Hematopoietic multipotent progenitor cell treated with erythropoietin and hydrocortisone succinate and interleukin-3 and kit ligand, for 17 days (in vitro differentiated cells): Measurements from ENCODE around the gene ST6GALNAC1.
A peak's percentile ranks its signal among the peaks of the same experiment; 100 is the strongest.
"Not testable (repeated sequence)": the region's sequence is repeated elsewhere in the genome, so short reads cannot be mapped to it uniquely, and the experiment has no call there.

Experiments used
- DNase-seq: peaks from one replicate; pipeline ENCODE4 v3.0.0-alpha.2; 2015; ENCODE audit warnings: low spot score

ST6GALNAC1 gene

DNA sequence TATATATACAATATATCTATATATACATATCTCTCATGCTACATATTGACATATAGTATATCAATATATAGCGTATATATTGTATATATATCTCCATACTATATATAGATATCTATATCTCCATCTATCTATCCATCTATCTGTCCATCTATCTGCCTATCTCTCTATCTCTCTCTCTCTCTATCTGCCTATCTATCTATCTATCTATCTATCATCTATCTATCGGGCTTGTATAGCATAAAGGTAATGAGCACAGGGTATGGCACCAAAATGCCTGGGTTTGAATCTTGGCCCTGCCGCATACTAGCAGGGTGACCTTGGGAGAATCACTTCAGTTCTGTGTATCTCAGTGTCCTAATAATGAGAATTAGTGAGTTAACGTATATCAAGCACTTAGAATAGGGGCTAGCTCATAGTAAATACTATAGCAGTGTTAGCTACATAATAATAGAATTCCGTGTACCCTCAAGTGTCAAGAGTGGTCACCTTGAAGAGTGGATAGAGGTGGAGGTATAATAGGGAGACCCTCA is 1.5 kb downstream of the ST6GALNAC1 start:
- no peak for DNase-seq

DNA sequence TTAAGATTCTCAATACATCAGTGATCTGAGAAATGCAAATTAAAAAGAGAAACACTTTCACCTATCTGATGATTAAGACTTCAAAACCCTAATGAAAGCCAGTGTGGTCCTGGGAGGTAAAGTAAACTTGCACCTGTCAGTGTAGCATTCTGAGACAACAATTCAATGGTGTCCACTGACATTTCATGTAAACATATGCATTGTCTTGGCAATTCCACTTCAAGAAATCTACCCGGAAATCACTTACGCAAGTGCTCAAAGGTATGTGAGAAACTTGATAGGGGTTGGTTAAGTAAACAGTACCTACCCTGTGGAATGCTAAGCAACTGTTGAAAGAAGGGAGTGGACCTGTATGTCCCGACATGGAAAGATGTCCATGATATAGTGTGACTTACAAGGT is 2.1 kb downstream of the ST6GALNAC1 start:
- peak; percentile 22 for DNase-seq

DNA sequence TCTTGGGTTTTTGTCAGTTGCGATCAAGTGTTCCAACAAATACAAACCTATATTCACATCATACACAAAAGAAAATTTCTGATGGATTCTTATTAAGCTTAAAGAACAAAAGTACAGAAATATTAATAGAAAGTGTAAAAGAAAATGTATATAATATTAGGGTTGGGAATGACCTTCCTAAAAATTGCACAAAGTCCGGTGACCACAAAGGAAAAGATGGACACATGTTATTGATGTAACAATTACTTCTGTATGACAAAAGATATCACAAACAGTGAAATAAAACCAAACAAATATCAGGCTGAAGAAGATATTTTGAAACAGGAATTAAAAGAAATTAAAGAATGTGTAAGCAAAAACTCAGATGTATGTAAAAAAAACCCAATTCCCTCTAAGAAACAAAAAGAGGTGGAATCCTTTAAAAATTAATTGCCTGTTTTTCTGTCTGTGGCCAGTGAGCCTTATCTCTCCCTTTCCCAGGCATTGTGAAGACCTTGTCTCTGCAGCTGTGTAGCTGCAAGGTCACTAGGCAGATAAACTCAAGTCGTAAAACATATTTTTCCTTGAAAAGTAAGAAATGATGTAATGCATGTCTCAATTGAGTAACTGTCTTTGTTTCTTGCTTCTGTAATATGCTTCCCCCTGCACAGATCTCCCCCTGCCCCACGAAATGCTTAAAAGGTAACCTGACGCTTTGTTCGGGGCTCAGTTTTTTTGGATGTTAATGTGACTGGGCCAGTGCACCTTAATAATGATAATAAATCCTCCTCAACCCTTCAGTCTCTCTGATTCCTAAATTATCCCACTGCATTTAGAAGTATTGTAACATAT is 2.8 kb downstream of the ST6GALNAC1 start:
- no peak for DNase-seq

GRCh38 chr17:76638263-76638662 is 5.3 kb downstream of the ST6GALNAC1 start:
- no peak for DNase-seq

DNA sequence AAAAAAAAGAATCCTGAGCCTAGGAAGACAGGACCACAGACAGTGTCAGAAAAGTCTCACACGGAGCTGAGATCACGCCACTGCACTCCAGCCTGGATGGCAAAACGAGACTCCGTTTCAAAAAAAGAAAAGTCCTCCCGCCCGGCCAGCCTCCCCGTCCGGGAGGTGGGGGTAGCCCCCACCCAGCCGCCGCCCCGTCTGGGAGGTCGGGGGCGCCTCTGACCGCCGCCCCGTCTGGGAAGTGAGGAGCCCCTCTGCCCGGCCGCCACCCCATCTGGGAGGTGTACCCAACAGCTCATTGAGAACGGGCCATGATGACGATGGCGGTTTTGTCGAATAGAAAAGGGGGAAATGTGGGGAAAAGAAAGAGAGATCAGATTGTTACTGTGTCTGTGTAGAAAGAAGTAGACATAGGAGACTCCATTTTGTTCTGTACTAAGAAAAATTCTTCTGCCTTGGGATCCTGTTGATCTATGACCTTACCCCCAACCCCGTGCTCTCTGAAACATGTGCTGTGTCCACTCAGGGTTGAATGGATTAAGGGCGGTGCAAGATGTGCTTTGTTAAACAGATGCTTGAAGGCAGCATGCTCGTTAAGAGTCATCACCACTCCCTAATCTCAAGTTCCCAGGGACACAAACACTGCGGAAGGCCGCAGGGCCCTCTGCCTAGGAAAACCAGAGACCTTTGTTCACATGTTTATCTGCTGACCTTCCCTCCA is 6.9 kb downstream of the ST6GALNAC1 start:
- not testable (repeated sequence) for DNase-seq

GRCh38 chr17:76635659-76636360 is 7.7 kb downstream of the ST6GALNAC1 start:
- DNase-seq: no peak

GRCh38 chr17:76635039-76635438 is 8.5 kb downstream of the ST6GALNAC1 start:
- no peak for DNase-seq

DNA sequence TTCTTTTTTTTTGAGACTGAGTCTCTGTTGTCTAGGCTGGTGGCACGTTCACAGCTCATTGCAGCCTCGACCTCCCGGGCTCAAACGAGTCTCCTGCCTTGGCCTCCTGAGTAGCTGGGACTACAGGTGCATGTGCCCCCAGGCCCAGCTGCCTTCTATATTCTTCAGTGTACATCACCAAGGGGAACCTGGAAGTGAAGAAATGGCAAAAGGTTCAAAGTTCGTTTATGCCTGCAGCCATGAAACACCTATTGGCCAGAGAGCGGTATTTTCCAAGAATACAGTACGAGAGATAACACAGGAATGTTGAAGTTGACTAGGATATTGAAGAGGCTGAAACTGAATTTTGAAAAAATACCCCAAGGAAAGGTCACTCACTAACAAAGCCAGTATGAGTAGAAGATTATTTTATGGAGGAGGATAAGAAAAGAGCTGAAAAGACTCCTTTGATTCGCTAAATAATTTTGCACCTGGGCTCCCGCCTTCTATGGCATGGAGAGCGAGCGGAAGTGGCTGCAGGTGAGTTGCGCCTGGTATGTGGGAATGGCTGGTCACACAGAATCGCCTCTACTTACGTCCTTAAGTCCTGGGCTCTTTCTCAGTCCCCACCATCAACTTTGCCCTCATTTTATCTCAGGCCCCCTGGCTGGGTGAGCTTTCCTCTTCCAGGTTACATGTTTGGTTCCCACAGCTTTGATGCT is 9.8 kb downstream of the ST6GALNAC1 start:
- DNase-seq: no peak

GRCh38 chr17:76631821-76632565 is 11.6 kb downstream of the ST6GALNAC1 start:
- DNase-seq: no peak

DNA sequence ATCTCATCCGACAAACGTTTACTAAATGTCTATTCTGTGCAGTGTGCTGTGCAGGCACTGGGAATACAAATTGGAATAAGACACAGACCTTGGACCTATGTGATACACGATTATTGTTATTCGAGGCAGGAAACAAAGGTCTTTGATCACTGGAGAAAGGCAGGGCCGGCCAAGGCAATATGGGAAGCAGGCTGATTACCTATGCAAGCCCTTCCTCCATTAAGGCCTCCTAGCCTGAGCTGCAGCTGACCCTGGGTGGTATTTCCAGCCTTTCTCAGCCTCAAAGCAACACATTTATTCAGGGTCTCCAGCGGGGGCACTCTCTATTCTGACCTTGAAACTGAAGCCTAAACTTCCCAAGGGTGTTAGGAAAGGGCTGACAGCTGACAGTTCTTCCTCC is 13.4 kb downstream of the ST6GALNAC1 start:
- DNase-seq: no peak

GRCh38 chr17:76627510-76627909 is 16.0 kb downstream of the ST6GALNAC1 start:
- no peak for DNase-seq

DNA sequence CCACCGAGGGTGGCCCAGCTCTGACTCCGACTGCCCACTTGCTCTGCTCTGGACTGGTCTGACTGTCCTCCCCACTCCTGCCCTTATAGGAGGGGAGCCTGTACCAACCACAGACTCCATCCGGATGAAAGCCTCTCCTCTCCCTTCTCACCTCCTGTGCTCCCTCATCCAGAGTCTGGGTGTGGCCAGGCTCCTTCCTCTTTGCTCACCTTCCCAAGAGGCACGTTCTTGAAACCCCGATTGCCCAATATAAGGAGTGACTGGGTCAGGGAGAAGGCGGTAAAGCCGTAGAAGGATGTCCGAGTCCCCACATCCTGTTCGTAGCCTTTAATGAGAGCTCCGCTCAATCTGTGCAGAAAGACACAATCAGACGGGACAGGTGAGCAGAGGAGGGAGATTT is 17.1 kb downstream of the ST6GALNAC1 start:
- no peak for DNase-seq

GRCh38 chr17:76625496-76625895 is 18.1 kb downstream of the ST6GALNAC1 start:
- DNase-seq: no peak

GRCh38 chr17:76623271-76624146 is 20.0 kb downstream of the ST6GALNAC1 start:
- DNase-seq: peak; percentile 76

GRCh38 chr17:76617838-76618237 is 25.7 kb downstream of the ST6GALNAC1 start:
- no peak for DNase-seq

DNA sequence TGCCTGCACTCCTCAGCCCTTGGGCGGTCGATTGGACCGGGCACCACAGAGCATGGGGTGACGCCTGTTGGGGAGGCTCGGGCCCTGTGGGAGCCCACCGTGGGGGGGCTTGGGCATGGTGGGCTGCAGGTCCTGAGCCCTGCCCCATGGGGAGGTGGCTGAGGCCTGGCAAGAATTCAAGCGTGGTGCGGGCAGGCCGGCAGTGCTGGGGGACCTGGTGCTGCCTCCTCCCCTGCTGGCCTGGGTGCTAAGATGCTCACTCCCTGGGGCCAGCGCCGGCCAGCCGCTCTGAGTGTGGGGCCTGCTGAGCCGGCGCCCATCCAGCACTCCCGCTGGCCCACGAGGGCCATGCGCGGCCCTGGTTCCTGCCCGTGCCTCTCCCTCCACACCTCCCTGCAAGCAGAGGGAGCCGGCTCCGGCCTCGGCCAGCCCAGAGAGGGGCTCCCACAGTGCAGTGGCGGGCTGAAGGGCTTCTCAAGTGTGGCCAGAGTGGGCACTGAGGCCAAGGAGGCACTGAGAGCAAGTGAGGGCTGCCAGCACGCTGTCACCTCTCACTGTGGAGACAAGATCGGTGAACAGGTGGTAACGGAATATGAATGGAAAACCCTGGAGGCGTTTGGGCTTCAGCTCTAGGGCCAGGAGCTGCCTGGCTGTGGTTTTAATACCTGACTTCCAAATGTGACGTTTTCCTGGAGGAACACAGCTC is 28.5 kb downstream of the ST6GALNAC1 start:
- DNase-seq: no peak

GRCh38 chr17:76614064-76614759 is 29.3 kb downstream of the ST6GALNAC1 start:
- not testable (repeated sequence) for DNase-seq

DNA sequence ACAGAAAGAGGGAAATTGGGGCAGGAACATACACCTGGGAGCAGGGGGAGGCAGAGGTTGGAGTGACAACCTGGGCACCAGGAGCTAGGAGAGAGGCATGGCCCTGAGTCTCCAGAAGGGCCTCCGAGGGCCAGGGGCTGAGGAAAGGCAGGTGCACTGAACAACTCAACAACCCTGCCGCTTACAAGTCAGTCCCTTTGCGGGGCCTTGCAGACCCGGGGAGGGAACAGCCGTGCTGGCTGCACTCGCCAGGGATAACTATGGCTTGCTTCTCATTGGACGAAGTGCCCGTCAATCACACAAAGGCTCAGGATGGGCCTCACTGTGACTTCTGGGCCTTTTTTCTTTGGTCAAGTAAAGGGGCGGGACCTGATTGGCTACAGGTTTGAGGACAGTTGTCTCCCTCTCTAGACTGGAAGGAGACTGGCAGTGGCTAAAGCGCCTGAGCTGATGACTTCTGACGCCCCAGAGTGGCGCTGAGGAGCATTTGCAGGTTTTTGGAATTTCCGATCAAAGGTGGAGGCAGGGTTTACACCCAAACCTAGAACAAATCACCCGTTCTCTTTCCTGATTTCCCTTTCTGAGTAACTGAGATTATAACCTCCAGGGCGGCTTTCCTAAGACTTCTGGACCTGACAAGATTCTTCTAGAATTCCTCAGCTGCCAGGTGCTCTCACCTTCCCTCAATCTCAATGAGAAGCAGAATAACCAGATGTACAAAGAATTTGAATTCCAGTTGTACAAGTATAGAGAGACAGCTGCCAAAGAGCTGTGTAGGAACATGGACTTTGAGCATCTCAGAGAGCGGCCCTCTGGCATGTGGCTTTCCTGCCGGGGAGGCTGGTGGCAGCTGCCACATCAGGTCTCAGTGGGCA is 30.3 kb downstream of the ST6GALNAC1 start:
- DNase-seq: no peak
